NCI-H526 (cell line): ENCODE data around the gene IL34.

Experiments
- DNase-seq, 2 experiments: peaks; one replicate each; lab custom pipeline; 2025; lab: John Stamatoyannopoulos, UW

IL34 gene

GRCh38 chr16:70678121-70678897 is 31.9 kb downstream of the IL34 start:
- no peak for DNase-seq

- DNase-seq: no peak
Observed at GRCh38 chr16:70678898-70679670, 32.7 kb downstream of the IL34 start.

GRCh38 chr16:70679671-70680494 is 33.5 kb downstream of the IL34 start:
- DNase-seq: peak in 1 of 2 experiments; percentile 26

- no peak for DNase-seq
Observed at GRCh38 chr16:70680495-70681381, 34.4 kb downstream of the IL34 start.

- DNase-seq: no peak
Observed at GRCh38 chr16:70681382-70682238, 35.3 kb downstream of the IL34 start.

GRCh38 chr16:70682239-70683145 is 36.1 kb downstream of the IL34 start:
- no peak for DNase-seq

- no peak for DNase-seq
Observed at GRCh38 chr16:70683146-70683944, 37.0 kb downstream of the IL34 start.

- DNase-seq: no peak
Observed at GRCh38 chr16:70684146-70685060, 38.0 kb downstream of the IL34 start.

GRCh38 chr16:70685061-70685937 is 38.9 kb downstream of the IL34 start:
- DNase-seq: peak in 1 of 2 experiments; percentile 66

- DNase-seq: peak in 1 of 2 experiments; percentile 89
Observed at GRCh38 chr16:70685938-70686375, 39.6 kb downstream of the IL34 start, which contains the start of gene MTSS2. Gene MTSS2 (minus strand): TSS chr16:70686053. CDS start chr16:70685791, 262 bp downstream.

GRCh38 chr16:70686376-70687101 is 40.2 kb downstream of the IL34 start:
- peak; percentile 6 to 63 for DNase-seq

GRCh38 chr16:70687102-70687511 is 40.7 kb downstream of the IL34 start:
- DNase-seq: peak in 1 of 2 experiments; percentile 24

GRCh38 chr16:70687671-70688245 is 41.4 kb downstream of the IL34 start:
- DNase-seq: no peak

- DNase-seq: no peak
Observed at GRCh38 chr16:70688246-70688742, 41.9 kb downstream of the IL34 start.
